SK-N-MC (cell line): ENCODE data around the gene CES3.

Experiments
- EZH2 ChIP-seq: fragments of 200-600 bp; sonication (generic); IDR thresholded peaks from one replicate; pipeline ENCODE4 v1.6.1; 2017; ENCODE audit warnings: antibody characterized with exemption
- POLR2AphosphoS5 ChIP-seq: IDR thresholded peaks from 2 replicates; pipeline ENCODE4 v1.6.1; 2012; ENCODE audit warnings: mild to moderate bottlenecking, low read depth, low read length, borderline replicate concordance

- TF ChIP-seq POLR2AphosphoS5, result no peak
- no peak for TF ChIP-seq EZH2
These were observed 46.0 kb downstream of the CES3 start for GRCh38 chr16:67006930-67007658.
